Body of pancreas (tissue), 4 donors: ENCODE data around the gene RIN3. TPM values are rescaled to one million over a fixed set of nuclear protein-coding genes. Genes with fewer than 3 reads are reported as not detected.
A peak's percentile ranks its signal among the peaks of the same experiment; 100 is the strongest.

Experiments used
- ATAC-seq: fragments of 150-250 bp; one replicate; pipeline ENCODE4 v1.9.1; 2016
- DNase-seq, 4 donors: peaks; one replicate each; pipeline ENCODE4 v3.0.0-alpha.2; 2019
- H3K27ac ChIP-seq, 4 donors: fragments of 200-600 bp; sonication (generic); 1 replicate in 3 of 4; 2 replicates in 1 of 4; pipeline versions ENCODE4 v1.5.1 to v1.6.1; 2016 to 2019; ENCODE audit warnings: mild to moderate bottlenecking in 1 of 4, mixed read lengths in 1 of 4, moderate library complexity in 1 of 4
- H3K27me3 ChIP-seq, 2 donors: fragments of 200-600 bp; sonication (generic); one replicate each; pipeline ENCODE4 v1.6.0; 2016; ENCODE audit warnings: mild to moderate bottlenecking in 1 of 2
- H3K36me3 ChIP-seq, 2 donors: fragments of 200-600 bp; sonication (generic); replicated peaks in 1 of 2; 2 replicates each; pipeline ENCODE4 v1.5.1; 2016; ENCODE audit warnings: low read depth in 2 of 2; ENCODE audit not compliant: insufficient read depth in 1 of 2
- H3K4me1 ChIP-seq: fragments of 200-600 bp; sonication (generic); one replicate; pipeline ENCODE4 v1.6.0; 2016
- H3K4me3 ChIP-seq, 2 donors: fragments of 200-600 bp; sonication (generic); 1 replicate in 1 of 2; 2 replicates in 1 of 2; pipeline ENCODE4 v1.5.1; 2016 to 2019
- H3K9me3 ChIP-seq, 3 donors: fragments of 200-600 bp; sonication (generic); 1 replicate in 2 of 3; 2 replicates in 1 of 3; pipeline ENCODE4 v1.5.1; 2016
- CTCF ChIP-seq, 7 experiments: fragments of 450-650 bp in 4 of 7; fragments of 200-600 bp in 3 of 7; sonication (generic) in 3 of 7; IDR thresholded peaks; one replicate each; pipeline ENCODE4 v1.5.1; 2016 to 2019; ENCODE audit warnings: antibody characterized with exemption in 7 of 7
- POLR2A ChIP-seq, 3 donors: fragments of 450-650 bp; IDR thresholded peaks; one replicate each; pipeline ENCODE4 v1.6.1; 2016; ENCODE audit warnings: antibody characterized with exemption in 3 of 3, mild to moderate bottlenecking in 2 of 3
- WGBS, 2 donors: methylation state at CpG; one replicate each; pipeline ENCODE4 v1.1.5; 2017; 5-methylcytosine and 5-hydroxymethylcytosine counted together
- intact Hi-C: fragments of 100-400 bp; cut with DNase I; formaldehyde crosslinking; loops from one replicate; pipeline ENCODE4 v1.15.1; 2023
- total RNA-seq, 2 donors: library from RNA; depleted of rRNA; stranded (reverse); fragments of >200 nt; gene quantifications; one replicate each; pipeline ENCODE4 v1.1.0, GENCODE V29; 2016

RIN3 gene
- 1 to 10 TPM; 2.6 to 3.3 TPM for total RNA-seq

GRCh38 chr14:92513204-92513965 is at the start of gene RIN3:
TSS of gene RIN3 (plus strand) at chr14:92513781. CDS start at chr14:92513933, 152 bp downstream.
- peaks cover 13% of the 10 kb centered on the region for H3K4me1 ChIP-seq
- H3K27me3 ChIP-seq, result peaks cover 0 to 13% of the 10 kb centered on the region in 2 donors
- peak within 1 kb of the TSS in 3 of 4 donors; percentile 8 to 51 (median 44) for H3K27ac ChIP-seq
- H3K4me3 ChIP-seq, result peak within 1 kb of the TSS in 1 of 2 donors; percentile 9
- H3K36me3 ChIP-seq, result no peaks in the 10 kb centered on the region
- 7 to 28% methylated on average over 19 to 51 of the region's 79 CpGs for WGBS, 2 donors
- ATAC-seq (peak; percentile 45), DNase-seq (peak in 1 of 4 donors; percentile 45)
- peak in 1 of 3 donors; percentile 33 for TF ChIP-seq POLR2A (IDR thresholded peaks at IDR 0.05)
- TF ChIP-seq CTCF (IDR thresholded peaks at IDR 0.05), result no peak
- H3K9me3 ChIP-seq, result no peaks in the 10 kb centered on the region
- intact Hi-C loops, result no loop called here

- intact Hi-C loops, result no loop called here
- Histone ChIP-seq H3K27me3 (no peaks in the 10 kb centered on the region), H3K4me1 (no peaks in the 10 kb centered on the region), H3K36me3 (no peaks in the 10 kb centered on the region), H3K27ac (no peak overlapping the region), H3K4me3 (no peak overlapping the region), H3K9me3 (peaks cover 0 to 5% (median 0%) of the 10 kb centered on the region in 3 donors)
- no peak for DNase-seq
- no peak for ATAC-seq
- 68 to 76% methylated on average over 6 of the region's 6 CpGs for WGBS, 2 donors
- TF ChIP-seq CTCF (IDR thresholded peaks at IDR 0.05), result no peak
- TF ChIP-seq POLR2A (IDR thresholded peaks at IDR 0.05), result no peak
Observed at GRCh38 chr14:92464156-92464555, 49.4 kb upstream of the RIN3 start.

GRCh38 chr14:92464716-92465115 is 48.9 kb upstream of the RIN3 start:
- Histone ChIP-seq H3K4me1 (no peaks in the 10 kb centered on the region), H3K4me3 (no peak overlapping the region), H3K27ac (no peak overlapping the region), H3K9me3 (peaks cover 0 to 5% (median 0%) of the 10 kb centered on the region in 3 donors), H3K27me3 (no peaks in the 10 kb centered on the region), H3K36me3 (no peaks in the 10 kb centered on the region)
- WGBS, 2 donors, result 80% methylated on average over 9 of the region's 9 CpGs
- no peak for TF ChIP-seq CTCF (IDR thresholded peaks at IDR 0.05)
- DNase-seq, result no peak
- intact Hi-C loops, result no loop called here
- ATAC-seq, result no peak

- Histone ChIP-seq H3K36me3 (no peaks in the 10 kb centered on the region), H3K4me3 (no peak overlapping the region), H3K4me1 (no peaks in the 10 kb centered on the region), H3K27ac (no peak overlapping the region), H3K9me3 (peaks cover 0 to 5% (median 0%) of the 10 kb centered on the region in 3 donors), H3K27me3 (no peaks in the 10 kb centered on the region)
- intact Hi-C loops, result no loop called here
- ATAC-seq (no peak), DNase-seq (no peak)
- TF ChIP-seq CTCF (IDR thresholded peaks at IDR 0.05) (no peak), POLR2A (IDR thresholded peaks at IDR 0.05) (no peak)
- 63 to 70% methylated on average over 12 of the region's 13 CpGs for WGBS, 2 donors
Observed at GRCh38 chr14:92465353-92466055, 48.1 kb upstream of the RIN3 start.
